ENCODE measurements around the gene MYH15.
A peak's percentile ranks its signal among the peaks of the same experiment; 100 is the strongest.

MYH15 gene

DNA sequence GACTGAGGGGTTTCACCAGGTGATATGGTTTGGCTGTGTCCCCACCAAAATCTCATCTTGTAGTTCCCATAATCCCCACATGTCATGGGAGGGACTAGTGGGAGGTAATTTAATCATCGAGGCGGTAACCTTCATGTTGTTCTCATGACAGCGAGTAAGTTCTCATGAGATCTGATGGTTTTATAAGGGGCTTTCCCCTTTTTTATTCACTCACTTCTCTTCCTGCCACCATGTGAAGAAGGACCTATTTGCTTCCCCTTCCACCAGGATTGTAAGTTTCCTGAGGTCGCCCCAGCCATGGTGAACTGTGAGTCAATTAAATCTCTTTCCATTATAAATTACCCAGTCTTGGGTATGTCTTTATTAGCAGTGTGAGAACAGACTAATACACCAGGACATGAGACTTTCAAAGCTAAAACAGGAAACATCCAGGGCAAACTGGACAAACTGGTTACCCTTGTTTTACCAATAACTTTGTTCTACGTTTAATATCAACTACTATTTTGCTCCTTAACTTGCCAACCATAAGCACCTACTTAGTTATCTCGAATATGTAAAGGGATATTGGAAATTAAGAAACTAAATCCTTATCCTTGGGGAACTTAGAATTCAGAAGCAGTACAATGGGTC is 98.2 kb downstream of the MYH15 start:
- H3K4me3 ChIP-seq, result no peak overlapping the region
- DNase-seq (ENCODE audit: low read depth, low spot score), result no peak

GRCh38 chr3:108410531-108410984 is 99.8 kb downstream of the MYH15 start:
- Histone ChIP-seq H3K36me3 (ENCODE audit: insufficient read depth, low read length) (no peaks in the 10 kb centered on the region), H3K27ac (no peak overlapping the region), H3K9ac (ENCODE audit: insufficient read length) (no peak overlapping the region), H3K4me3 (no peak overlapping the region), H3K9me3 (ENCODE audit: low read depth, low read length) (no peaks in the 10 kb centered on the region)
- TF ChIP-seq EZH2 (IDR thresholded peaks at IDR 0.05) (no peak), FOXP2 (optimal IDR thresholded peaks at IDR 0.05; ENCODE audit: control extremely low read depth, extremely low read length, insufficient read depth) (no peak), POLR2AphosphoS5 (IDR thresholded peaks at IDR 0.05; ENCODE audit: borderline replicate concordance, low read depth, low read length) (no peak)
- DNase-seq (ENCODE audit: low read depth, low spot score), result no peak

More for the DNA sequence above, 98.2 kb downstream of the MYH15 start:
- Histone ChIP-seq H3K27ac (no peak overlapping the region), H3K36me3 (ENCODE audit: insufficient read depth, low read length) (no peaks in the 10 kb centered on the region), H3K9ac (ENCODE audit: insufficient read length) (no peak overlapping the region), H3K9me3 (ENCODE audit: low read depth, low read length) (no peaks in the 10 kb centered on the region)
- TF ChIP-seq POLR2AphosphoS5 (IDR thresholded peaks at IDR 0.05; ENCODE audit: borderline replicate concordance, low read depth, low read length) (no peak), FOXP2 (optimal IDR thresholded peaks at IDR 0.05; ENCODE audit: control extremely low read depth, extremely low read length, insufficient read depth) (no peak), EZH2 (IDR thresholded peaks at IDR 0.05) (no peak)

- H3K9me3 ChIP-seq (ENCODE audit: low read depth, low read length), result no peaks in the 10 kb centered on the region
- no peak overlapping the region for H3K4me3 ChIP-seq
- no peak for TF ChIP-seq POLR2AphosphoS5 (IDR thresholded peaks at IDR 0.05; ENCODE audit: borderline replicate concordance, low read depth, low read length)
- TF ChIP-seq EZH2 (IDR thresholded peaks at IDR 0.05), result no peak
- TF ChIP-seq FOXP2 (optimal IDR thresholded peaks at IDR 0.05; ENCODE audit: control extremely low read depth, extremely low read length, insufficient read depth), result no peak
- no peak for DNase-seq (ENCODE audit: low read depth, low spot score)
- no peak overlapping the region for H3K27ac ChIP-seq
- no peak overlapping the region for H3K9ac ChIP-seq (ENCODE audit: insufficient read length)
- no peaks in the 10 kb centered on the region for H3K36me3 ChIP-seq (ENCODE audit: insufficient read depth, low read length)
Measured at GRCh38 chr3:108409800-108410178, 100.6 kb downstream of the MYH15 start.

DNA sequence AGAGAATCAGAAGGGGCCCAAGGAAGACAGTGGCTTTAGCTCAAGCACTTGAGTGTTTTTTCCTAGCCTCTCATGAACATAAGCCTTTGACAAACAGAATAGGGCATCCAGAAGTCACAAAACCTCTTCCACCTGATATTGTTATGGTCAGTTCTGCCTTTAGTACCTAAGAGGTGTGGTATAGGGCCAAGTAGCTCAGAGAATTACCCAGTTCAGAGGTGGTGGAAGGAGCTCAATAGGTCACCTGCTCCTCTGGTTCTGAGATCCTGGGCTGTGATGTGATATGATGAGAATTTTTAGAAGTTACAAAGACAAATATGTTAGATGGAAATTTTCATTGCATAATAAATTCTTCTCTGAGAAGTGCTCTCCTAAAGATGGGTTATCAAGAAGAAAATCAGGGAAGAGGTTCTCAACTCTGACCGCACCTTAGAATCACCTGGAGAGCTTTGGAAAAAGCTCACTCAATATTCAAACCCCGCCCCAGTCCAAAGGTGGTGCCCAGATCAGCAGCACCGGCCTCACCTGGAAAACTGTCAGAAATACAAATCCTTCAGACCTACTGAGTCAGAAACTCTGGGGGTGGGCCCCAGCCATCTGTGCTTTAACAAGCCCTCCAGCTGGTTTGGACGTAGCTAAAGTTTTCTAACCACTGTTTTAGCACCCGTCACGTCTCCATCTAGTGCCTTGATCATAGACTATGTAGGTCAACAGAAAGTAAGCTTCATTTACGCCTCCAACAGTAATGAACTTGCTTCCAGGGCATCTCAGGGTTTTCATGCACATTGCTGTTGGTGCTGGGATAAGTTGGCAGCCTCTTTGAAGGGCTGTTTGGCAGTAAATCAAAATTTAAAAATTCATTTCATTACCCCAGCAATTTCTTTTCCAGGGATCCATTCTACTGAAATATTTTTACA is 101.3 kb downstream of the MYH15 start:
- Histone ChIP-seq H3K36me3 (ENCODE audit: insufficient read depth, low read length) (no peaks in the 10 kb centered on the region), H3K9me3 (ENCODE audit: low read depth, low read length) (no peaks in the 10 kb centered on the region), H3K4me3 (no peak overlapping the region), H3K9ac (ENCODE audit: insufficient read length) (no peak overlapping the region), H3K27ac (no peak overlapping the region)
- no peak for TF ChIP-seq EZH2 (IDR thresholded peaks at IDR 0.05)
- DNase-seq (ENCODE audit: low read depth, low spot score), result no peak

- Histone ChIP-seq H3K36me3 (ENCODE audit: insufficient read depth, low read length) (no peaks in the 10 kb centered on the region), H3K27ac (no peak overlapping the region), H3K9ac (ENCODE audit: insufficient read length) (no peak overlapping the region), H3K4me3 (no peak overlapping the region), H3K9me3 (ENCODE audit: low read depth, low read length) (no peaks in the 10 kb centered on the region)
- no peak for TF ChIP-seq FOXP2 (optimal IDR thresholded peaks at IDR 0.05; ENCODE audit: control extremely low read depth, extremely low read length, insufficient read depth)
- no peak for TF ChIP-seq EZH2 (IDR thresholded peaks at IDR 0.05)
- TF ChIP-seq POLR2AphosphoS5 (IDR thresholded peaks at IDR 0.05; ENCODE audit: borderline replicate concordance, low read depth, low read length), result no peak
- peak; percentile 18 for DNase-seq (ENCODE audit: low read depth, low spot score)
Measured at GRCh38 chr3:108407886-108408285, 102.5 kb downstream of the MYH15 start.

GRCh38 chr3:108406661-108407206 is 103.7 kb downstream of the MYH15 start:
- TF ChIP-seq EZH2 (IDR thresholded peaks at IDR 0.05) (no peak), POLR2AphosphoS5 (IDR thresholded peaks at IDR 0.05; ENCODE audit: borderline replicate concordance, low read depth, low read length) (no peak), FOXP2 (optimal IDR thresholded peaks at IDR 0.05; ENCODE audit: control extremely low read depth, extremely low read length, insufficient read depth) (no peak)
- Histone ChIP-seq H3K27ac (no peak overlapping the region), H3K9ac (ENCODE audit: insufficient read length) (no peak overlapping the region), H3K4me3 (no peak overlapping the region), H3K36me3 (ENCODE audit: insufficient read depth, low read length) (no peaks in the 10 kb centered on the region), H3K9me3 (ENCODE audit: low read depth, low read length) (no peaks in the 10 kb centered on the region)
- no peak for DNase-seq (ENCODE audit: low read depth, low spot score)

DNA sequence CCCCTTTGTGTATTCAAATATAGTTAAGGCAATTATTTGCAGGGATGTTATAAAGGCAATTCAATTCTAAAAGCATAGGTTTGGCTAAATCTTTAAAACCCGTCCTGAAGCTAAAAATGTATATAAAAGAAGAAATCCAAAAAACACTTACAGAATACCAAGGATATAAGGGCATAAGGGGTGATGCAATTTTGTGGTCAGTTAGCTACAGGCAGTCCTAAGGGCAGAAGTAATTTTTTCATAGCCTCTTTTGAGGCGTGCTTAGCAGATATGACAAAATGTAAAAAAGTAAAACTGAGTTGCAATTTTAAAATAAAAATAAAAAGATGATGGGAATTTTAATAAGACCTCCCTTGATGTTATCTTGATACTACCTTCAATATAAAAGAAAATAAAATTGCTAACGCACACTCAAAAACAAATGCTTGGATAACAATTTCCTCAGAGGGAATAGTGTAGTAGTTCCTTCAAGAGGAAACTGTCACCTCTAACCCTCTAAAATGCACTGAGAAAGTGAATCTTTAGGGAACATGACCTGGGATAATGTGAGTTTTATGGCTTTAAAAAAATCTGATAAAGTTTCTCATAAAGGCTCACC is 104.2 kb downstream of the MYH15 start:
- no peaks in the 10 kb centered on the region for H3K9me3 ChIP-seq (ENCODE audit: low read depth, low read length)
- no peak overlapping the region for H3K9ac ChIP-seq (ENCODE audit: insufficient read length)
- H3K27ac ChIP-seq, result no peak overlapping the region
- no peaks in the 10 kb centered on the region for H3K36me3 ChIP-seq (ENCODE audit: insufficient read depth, low read length)
- DNase-seq (ENCODE audit: low read depth, low spot score), result no peak
- H3K4me3 ChIP-seq, result no peak overlapping the region
- TF ChIP-seq POLR2AphosphoS5 (IDR thresholded peaks at IDR 0.05; ENCODE audit: borderline replicate concordance, low read depth, low read length) (no peak), FOXP2 (optimal IDR thresholded peaks at IDR 0.05; ENCODE audit: control extremely low read depth, extremely low read length, insufficient read depth) (no peak), EZH2 (IDR thresholded peaks at IDR 0.05) (no peak)

- Histone ChIP-seq H3K9ac (ENCODE audit: insufficient read length) (no peak overlapping the region), H3K36me3 (ENCODE audit: insufficient read depth, low read length) (no peaks in the 10 kb centered on the region), H3K27ac (no peak overlapping the region), H3K9me3 (ENCODE audit: low read depth, low read length) (no peaks in the 10 kb centered on the region), H3K4me3 (no peak overlapping the region)
- TF ChIP-seq FOXP2 (optimal IDR thresholded peaks at IDR 0.05; ENCODE audit: control extremely low read depth, extremely low read length, insufficient read depth), result no peak
- no peak for TF ChIP-seq EZH2 (IDR thresholded peaks at IDR 0.05)
- no peak for TF ChIP-seq POLR2AphosphoS5 (IDR thresholded peaks at IDR 0.05; ENCODE audit: borderline replicate concordance, low read depth, low read length)
- no peak for DNase-seq (ENCODE audit: low read depth, low spot score)
Measured at GRCh38 chr3:108404368-108404767, 106.0 kb downstream of the MYH15 start.

Data from SK-N-MC (cell line).